GM18867 (cell line): Measurements from ENCODE around the gene CCL4L2.
"Not testable (repeated sequence)": the region's sequence is repeated elsewhere in the genome, so short reads cannot be mapped to it uniquely, and the experiment has no call there.

Source experiments
- ATAC-seq: cut with Tn5 transposase; IDR thresholded peaks from one replicate; pipeline ENCODE4 v1.9.1; 2021; ENCODE audit warnings: mild to moderate bottlenecking, moderate library complexity; ENCODE audit not compliant: unreplicated experiment

The CCL4L2 gene

GRCh38 chr17:36219556-36219955, 8.7 kb downstream of the CCL4L2 start:
- ATAC-seq = not testable (repeated sequence)

- ATAC-seq = not testable (repeated sequence)
Measured at GRCh38 chr17:36220737-36221580, 10.1 kb downstream of the CCL4L2 start.

GRCh38 chr17:36221581-36222100, 10.8 kb downstream of the CCL4L2 start:
- not testable (repeated sequence) for ATAC-seq

- not testable (repeated sequence) for ATAC-seq
Measured at GRCh38 chr17:36222967-36223366, 12.1 kb downstream of the CCL4L2 start.

GRCh38 chr17:36229644-36230043, 18.8 kb downstream of the CCL4L2 start:
- not testable (repeated sequence) for ATAC-seq

- not testable (repeated sequence) for ATAC-seq
Measured at GRCh38 chr17:36242046-36242445, 31.2 kb downstream of the CCL4L2 start.
